ENCODE results near the gene CES2. TPM values are rescaled to one million over a fixed set of nuclear protein-coding genes. Genes with fewer than 3 reads are reported as not detected.
"Not testable (repeated sequence)": the region's sequence is repeated elsewhere in the genome, so short reads cannot be mapped to it uniquely, and the experiment has no call there.

The CES2 gene
- total and polyA plus RNA-seq, 2 donors (not counting 3 experiments of a cell fraction or from before 2014, with no cell fraction given) = 19.1 to 28.8 TPM

- POLR2A ChIA-PET = no interaction called here
- no peak overlapping the region for H2AFZ ChIP-seq (ENCODE audit: low read depth, low read length)
Measured at GRCh38 chr16:66944054-66944441, 8.7 kb downstream of the CES2 start.

GRCh38 chr16:66944971-66945370, 9.7 kb downstream of the CES2 start:
- H3K27me3 ChIP-seq (ENCODE audit: control insufficient read depth in 2 of 2, insufficient read depth in 2 of 2, low read length in 2 of 2); H3K9me1 ChIP-seq (replicated peaks; ENCODE audit: control insufficient read depth, extremely low read depth, insufficient read depth, low read length); dilution Hi-C loops (cut with MboI; ENCODE audit: extremely low pct_ligation_motif_present, low sequenced_read_pairs); H3K9ac ChIP-seq (replicated peaks; ENCODE audit: extremely low read depth, insufficient read depth, low read length); H3K4me2 ChIP-seq (ENCODE audit: insufficient read depth, low read length); POLR2A ChIA-PET; intact Hi-C loops (cut with micrococcal nuclease); H3K27ac ChIP-seq (ENCODE audit: insufficient read depth, low read depth, low read length); DNase-seq (ENCODE audit: low read depth, low spot score); FAIRE-seq; H4K20me1 ChIP-seq (replicated peaks; ENCODE audit: control insufficient read depth, extremely low read depth, insufficient read depth, low read length); H3K79me2 ChIP-seq (ENCODE audit: control insufficient read depth, insufficient read depth, low read length); H3K4me3 ChIP-seq (replicated peaks in 1 of 3; ENCODE audit: insufficient read depth in 1 of 3, low read depth in 1 of 3, low read length in 3 of 3); H2AFZ ChIP-seq (ENCODE audit: low read depth, low read length); H3K9me3 ChIP-seq (replicated peaks; ENCODE audit: control insufficient read depth, insufficient read depth, low read length); BruUV-seq (replicated peaks): not testable (repeated sequence)
- H3K4me1 ChIP-seq (ENCODE audit: control insufficient read depth, extremely low read depth, insufficient read depth, low read length) = peaks cover 12% of the 10 kb centered on the region
- CTCF ChIA-PET = interaction anchor here (0.6 to 3.4 kb wide), 4 partner anchors 8 to 240 kb away, joined by 3 to 18 read pairs (median 4); no protein-coding TSS in a partner anchor
- peaks cover 0 to 30% of the 10 kb centered on the region in 2 experiments for H3K36me3 ChIP-seq (ENCODE audit: control insufficient read depth in 2 of 2, extremely low read depth in 1 of 2, insufficient read depth in 2 of 2, low read length in 2 of 2)

More at GRCh38 chr16:66944054-66944441, 8.7 kb downstream of the CES2 start:
- Histone ChIP-seq H3K27me3 (ENCODE audit: control insufficient read depth in 2 of 2, insufficient read depth in 2 of 2, low read length in 2 of 2) (peaks cover 2 to 5% of the 10 kb centered on the region in 2 experiments), H3K4me2 (ENCODE audit: insufficient read depth, low read length) (no peak overlapping the region), H3K4me1 (ENCODE audit: control insufficient read depth, extremely low read depth, insufficient read depth, low read length) (peaks cover 12% of the 10 kb centered on the region), H3K4me3 (replicated peaks in 1 of 3; ENCODE audit: insufficient read depth in 1 of 3, low read depth in 1 of 3, low read length in 3 of 3) (no peak overlapping the region), H3K9me3 (replicated peaks; ENCODE audit: control insufficient read depth, insufficient read depth, low read length) (no peaks in the 10 kb centered on the region), H3K36me3 (ENCODE audit: control insufficient read depth in 2 of 2, extremely low read depth in 1 of 2, insufficient read depth in 2 of 2, low read length in 2 of 2) (peaks cover 0 to 30% of the 10 kb centered on the region in 2 experiments), H4K20me1 (replicated peaks; ENCODE audit: control insufficient read depth, extremely low read depth, insufficient read depth, low read length) (no peaks in the 10 kb centered on the region), H3K9ac (replicated peaks; ENCODE audit: extremely low read depth, insufficient read depth, low read length) (no peak overlapping the region), H3K9me1 (replicated peaks; ENCODE audit: control insufficient read depth, extremely low read depth, insufficient read depth, low read length) (no peaks in the 10 kb centered on the region), H3K27ac (ENCODE audit: insufficient read depth, low read depth, low read length) (no peak overlapping the region), H3K79me2 (ENCODE audit: control insufficient read depth, insufficient read depth, low read length) (no peaks in the 10 kb centered on the region)
- CTCF ChIA-PET = interaction anchor here (1.7 to 2.3 kb wide), 3 partner anchors 9 to 49 kb away, joined by 5 to 13 read pairs (median 9); no protein-coding TSS in a partner anchor
- intact Hi-C loops (cut with micrococcal nuclease) = no loop called here
- BruUV-seq (replicated peaks) = no TSS peak
- TF ChIP-seq POLR2A (IDR thresholded peaks at IDR 0.05; ENCODE audit: low read depth, low read length) (no peak), POLR2AphosphoS5 (IDR thresholded peaks at IDR 0.05; ENCODE audit: insufficient read depth, low read depth, low read length) (no peak), MYC (IDR thresholded peaks at IDR 0.05; ENCODE audit: low read depth, low read length) (no peak), JUN (IDR thresholded peaks at IDR 0.05; ENCODE audit: borderline replicate concordance, insufficient read depth, insufficient read length, low read depth) (no peak), FOS (IDR thresholded peaks at IDR 0.05; ENCODE audit: borderline replicate concordance, insufficient read depth, low read length) (no peak), EZH2 (IDR thresholded peaks at IDR 0.05; ENCODE audit: borderline replicate concordance, low read depth, low read length, severe bottlenecking) (no peak), MAX (IDR thresholded peaks at IDR 0.05; ENCODE audit: insufficient read depth, insufficient read length) (no peak), GATA2 (IDR thresholded peaks at IDR 0.05; ENCODE audit: insufficient read depth, insufficient read length, low read depth, low read length) (no peak), CTCF (IDR thresholded peaks at IDR 0.05; ENCODE audit: extremely low read depth in 1 of 2, insufficient read depth in 1 of 2, low read depth in 1 of 2, low read length in 2 of 2) (no peak)
- FAIRE-seq (no peak), DNase-seq (ENCODE audit: low read depth, low spot score) (no peak)
- dilution Hi-C loops (cut with MboI; ENCODE audit: extremely low pct_ligation_motif_present, low sequenced_read_pairs) = no loop called here

All from endothelial cell of umbilical vein (primary cell).